Astrocyte of the spinal cord (primary cell): ENCODE results near the gene PACSIN2.

Experiments
- DNase-seq: peaks from one replicate; pipeline ENCODE4 v3.0.0; 2011; ENCODE audit warnings: low read depth, low spot score
- H3K4me3 ChIP-seq: 2 replicates; pipeline ENCODE4 v1.5.1; 2011; ENCODE audit warnings: low read depth, mild to moderate bottlenecking, low read length, moderate library complexity
- CTCF ChIP-seq: IDR thresholded peaks from 2 replicates; pipeline ENCODE4 v1.5.1; 2012; ENCODE audit warnings: low read depth, mild to moderate bottlenecking, low read length, inconsistent platforms
- in situ Hi-C: cut with HindIII; loops from 2 replicates; pipeline ENCODE4 v1.10.0; 2017; ENCODE audit warnings: low sequenced_read_pairs

PACSIN2 gene

GRCh38 chr22:42986115-42986514, 28.8 kb downstream of the PACSIN2 start:
- TF ChIP-seq CTCF = no peak
- H3K4me3 ChIP-seq = no peak overlapping the region
- DNase-seq = no peak
- in situ Hi-C loops = no loop called here

GRCh38 chr22:42985531-42985905, 29.4 kb downstream of the PACSIN2 start:
- no peak for DNase-seq

GRCh38 chr22:42984814-42985530, 30.0 kb downstream of the PACSIN2 start:
- in situ Hi-C loops = no loop called here
- H3K4me3 ChIP-seq = no peak overlapping the region
- no peak for DNase-seq
- no peak for TF ChIP-seq CTCF

More at GRCh38 chr22:42985531-42985905, 29.4 kb downstream of the PACSIN2 start:
- no peak overlapping the region for H3K4me3 ChIP-seq
- TF ChIP-seq CTCF = no peak
- in situ Hi-C loops = no loop called here

GRCh38 chr22:42984397-42984796, 30.6 kb downstream of the PACSIN2 start:
- no peak for TF ChIP-seq CTCF
- in situ Hi-C loops = no loop called here

GRCh38 chr22:42983470-42983869, 31.5 kb downstream of the PACSIN2 start:
- in situ Hi-C loops = no loop called here
- no peak overlapping the region for H3K4me3 ChIP-seq
- no peak for DNase-seq
- TF ChIP-seq CTCF = no peak

More at GRCh38 chr22:42984397-42984796, 30.6 kb downstream of the PACSIN2 start:
- no peak for DNase-seq
- no peak overlapping the region for H3K4me3 ChIP-seq

GRCh38 chr22:42979606-42980005, 35.3 kb downstream of the PACSIN2 start:
- in situ Hi-C loops = no loop called here

More at GRCh38 chr22:42979606-42980005, 35.3 kb downstream of the PACSIN2 start:
- no peak for DNase-seq
- no peak overlapping the region for H3K4me3 ChIP-seq
- no peak for TF ChIP-seq CTCF
